Measurements from ENCODE around the gene IL17REL. TPM values are rescaled to one million over a fixed set of nuclear protein-coding genes. Genes with fewer than 3 reads are reported as not detected.

Gene IL17REL
- total RNA-seq, 3 donors from 2014 or later: 0.09 to 0.43 TPM; not detected in 1

DNA sequence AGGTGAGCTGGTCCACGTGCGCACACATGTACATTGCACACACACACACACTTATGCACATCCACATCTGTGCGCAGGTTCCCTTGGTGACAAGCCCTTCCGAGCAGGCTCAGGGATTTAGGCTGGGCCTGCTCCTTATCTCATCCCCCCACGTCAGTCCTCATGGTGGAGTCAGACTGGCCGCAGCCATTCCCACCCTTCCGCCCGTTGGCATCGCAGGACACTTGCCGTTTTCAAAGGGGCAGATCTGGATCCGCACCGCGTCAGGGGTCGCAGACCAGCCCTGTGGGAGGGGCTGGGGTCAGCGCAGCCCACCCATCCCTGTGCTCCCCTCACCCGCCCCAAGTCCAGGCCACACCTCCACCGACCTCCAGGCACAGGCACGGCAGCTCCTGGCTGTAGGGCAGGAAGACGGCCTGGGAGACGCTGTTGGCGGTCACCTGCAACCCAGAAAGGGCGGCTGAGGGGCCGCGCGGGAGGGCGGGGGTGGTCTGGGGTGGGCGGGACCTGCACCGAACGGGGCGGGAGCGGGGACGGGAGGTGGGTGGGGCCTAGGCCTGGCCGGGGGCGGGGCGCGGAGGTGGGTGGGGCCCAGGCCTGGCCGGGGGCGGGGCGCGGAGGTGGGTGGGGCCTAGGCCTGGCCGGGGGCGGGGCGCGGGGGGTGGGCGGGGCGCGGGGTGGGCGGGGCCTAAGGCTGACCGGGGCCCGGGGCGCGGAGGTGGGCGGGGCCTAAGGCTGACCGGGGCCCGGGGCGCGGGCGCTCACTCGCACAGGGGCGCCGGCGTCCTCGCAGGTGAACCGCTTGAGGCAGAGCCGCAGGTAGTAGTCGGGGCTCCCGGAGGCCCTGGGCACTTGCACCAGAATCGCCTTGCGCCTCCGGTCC is 13.3 kb downstream of the IL17REL start:
- H3K36me3 ChIP-seq (ENCODE audit: low read depth): no peaks in the 10 kb centered on the region
- peak; percentile 60 for ATAC-seq
- peak in 2 of 3 donors; percentile 61 to 72 for DNase-seq
- no peaks in the 10 kb centered on the region for H3K9me3 ChIP-seq
- H3K4me3 ChIP-seq: no peak overlapping the region
- intact Hi-C loops (cut with DNase I, micrococcal nuclease): no loop called here
- peaks cover 13% of the 10 kb centered on the region for H3K4me1 ChIP-seq (ENCODE audit: low read depth)
- TF ChIP-seq, protein P1, sequence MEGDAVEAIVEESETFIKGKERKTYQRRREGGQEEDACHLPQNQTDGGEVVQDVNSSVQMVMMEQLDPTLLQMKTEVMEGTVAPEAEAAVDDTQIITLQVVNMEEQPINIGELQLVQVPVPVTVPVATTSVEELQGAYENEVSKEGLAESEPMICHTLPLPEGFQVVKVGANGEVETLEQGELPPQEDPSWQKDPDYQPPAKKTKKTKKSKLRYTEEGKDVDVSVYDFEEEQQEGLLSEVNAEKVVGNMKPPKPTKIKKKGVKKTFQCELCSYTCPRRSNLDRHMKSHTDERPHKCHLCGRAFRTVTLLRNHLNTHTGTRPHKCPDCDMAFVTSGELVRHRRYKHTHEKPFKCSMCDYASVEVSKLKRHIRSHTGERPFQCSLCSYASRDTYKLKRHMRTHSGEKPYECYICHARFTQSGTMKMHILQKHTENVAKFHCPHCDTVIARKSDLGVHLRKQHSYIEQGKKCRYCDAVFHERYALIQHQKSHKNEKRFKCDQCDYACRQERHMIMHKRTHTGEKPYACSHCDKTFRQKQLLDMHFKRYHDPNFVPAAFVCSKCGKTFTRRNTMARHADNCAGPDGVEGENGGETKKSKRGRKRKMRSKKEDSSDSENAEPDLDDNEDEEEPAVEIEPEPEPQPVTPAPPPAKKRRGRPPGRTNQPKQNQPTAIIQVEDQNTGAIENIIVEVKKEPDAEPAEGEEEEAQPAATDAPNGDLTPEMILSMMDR (IDR thresholded peaks at IDR 0.05): no peak

DNA sequence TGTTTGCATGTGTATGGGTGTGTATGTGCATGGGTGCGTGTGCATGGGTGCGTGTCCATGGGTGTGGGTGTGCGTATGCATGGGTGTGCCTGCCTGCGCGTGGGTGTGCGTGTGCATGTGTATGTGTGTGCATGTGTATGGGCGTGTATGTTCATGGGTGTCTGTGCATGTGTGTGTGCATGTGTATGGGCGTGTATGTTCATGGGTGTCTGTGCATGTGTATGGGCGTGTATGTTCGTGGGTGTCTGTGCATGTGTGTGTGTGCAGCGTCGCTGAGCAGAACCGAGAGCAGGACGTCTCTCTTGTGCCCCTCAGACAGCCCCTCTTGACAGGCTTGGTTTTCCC is 13.9 kb downstream of the IL17REL start:
- intact Hi-C loops (cut with DNase I, micrococcal nuclease): no loop called here
- ATAC-seq (no peak), DNase-seq (no peak)
- H3K4me1 ChIP-seq (ENCODE audit: low read depth): peaks cover 13% of the 10 kb centered on the region
- TF ChIP-seq, protein P1 (IDR thresholded peaks at IDR 0.05): no peak
- H3K4me3 ChIP-seq: no peak overlapping the region
- H3K9me3 ChIP-seq: no peaks in the 10 kb centered on the region
- no peaks in the 10 kb centered on the region for H3K36me3 ChIP-seq (ENCODE audit: low read depth)

DNA sequence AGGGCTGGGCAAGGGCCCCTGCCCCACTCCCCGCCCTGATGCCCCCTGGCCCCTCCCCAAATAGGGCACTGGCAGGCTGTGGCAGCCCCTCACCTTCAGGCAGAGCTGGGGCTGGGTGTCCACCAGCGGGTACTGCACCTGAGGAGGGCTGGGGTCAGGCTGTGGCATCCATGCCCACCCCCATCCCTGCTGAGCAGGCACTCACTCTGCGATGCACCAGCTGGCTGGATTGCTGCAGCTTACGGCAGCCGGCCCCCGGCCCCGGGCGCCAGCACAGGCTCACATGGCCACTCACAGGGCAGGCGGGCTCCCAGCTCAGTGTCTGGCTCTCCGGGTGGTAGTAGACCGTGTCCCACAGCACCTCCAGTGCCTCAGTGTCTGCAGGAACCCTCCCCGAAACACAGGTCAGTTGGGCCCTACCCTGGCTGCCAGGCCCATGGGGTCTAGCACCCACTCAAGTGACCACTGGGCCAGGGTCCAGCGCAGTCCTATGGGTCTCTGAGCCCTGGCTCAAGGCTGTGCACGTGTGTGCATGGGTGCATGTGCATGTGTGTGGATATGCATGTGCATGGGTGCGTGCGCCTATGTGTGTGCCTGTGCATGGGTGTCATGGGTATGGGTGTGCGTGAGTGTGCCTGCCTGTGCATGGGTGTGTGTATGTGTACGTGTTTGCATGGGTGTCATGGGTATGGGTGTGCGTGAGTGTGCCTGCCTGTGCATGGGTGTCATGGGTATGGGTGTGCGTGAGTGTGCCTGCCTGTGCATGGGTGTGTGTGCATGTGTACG is 14.4 kb downstream of the IL17REL start:
- no peaks in the 10 kb centered on the region for H3K9me3 ChIP-seq
- no peaks in the 10 kb centered on the region for H3K36me3 ChIP-seq (ENCODE audit: low read depth)
- H3K4me3 ChIP-seq: no peak overlapping the region
- no peak for DNase-seq
- TF ChIP-seq, protein P1 (IDR thresholded peaks at IDR 0.05): no peak
- intact Hi-C loops (cut with DNase I, micrococcal nuclease): no loop called here
- H3K4me1 ChIP-seq (ENCODE audit: low read depth): peaks cover 18% of the 10 kb centered on the region
- ATAC-seq: no peak

DNA sequence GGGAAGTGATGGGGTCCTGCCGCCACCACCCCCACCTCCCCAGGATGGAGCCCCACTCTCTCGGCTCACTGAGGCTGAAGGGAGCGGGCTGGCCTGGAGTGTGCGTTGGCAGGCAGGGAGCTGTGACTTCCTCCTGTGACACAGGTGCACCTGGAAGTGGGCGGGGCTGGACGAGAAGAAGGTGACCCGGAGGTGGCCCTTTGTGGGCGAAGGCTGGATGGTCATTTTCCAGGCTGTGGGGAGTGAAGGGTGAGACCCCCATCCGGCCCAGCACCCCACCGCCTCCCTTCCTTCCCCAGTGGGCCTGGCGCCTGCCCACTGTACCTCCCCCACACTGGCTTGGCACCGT is 15.3 kb downstream of the IL17REL start:
- TF ChIP-seq, protein P1 (IDR thresholded peaks at IDR 0.05): no peak
- Histone ChIP-seq H3K9me3 (no peaks in the 10 kb centered on the region), H3K4me3 (no peak overlapping the region), H3K36me3 (ENCODE audit: low read depth) (no peaks in the 10 kb centered on the region), H3K4me1 (ENCODE audit: low read depth) (peaks cover 18% of the 10 kb centered on the region)
- DNase-seq (peak; percentile 84 to 89 (median 85)), ATAC-seq (peak; percentile 78)
- intact Hi-C loops (cut with DNase I, micrococcal nuclease): no loop called here

DNA sequence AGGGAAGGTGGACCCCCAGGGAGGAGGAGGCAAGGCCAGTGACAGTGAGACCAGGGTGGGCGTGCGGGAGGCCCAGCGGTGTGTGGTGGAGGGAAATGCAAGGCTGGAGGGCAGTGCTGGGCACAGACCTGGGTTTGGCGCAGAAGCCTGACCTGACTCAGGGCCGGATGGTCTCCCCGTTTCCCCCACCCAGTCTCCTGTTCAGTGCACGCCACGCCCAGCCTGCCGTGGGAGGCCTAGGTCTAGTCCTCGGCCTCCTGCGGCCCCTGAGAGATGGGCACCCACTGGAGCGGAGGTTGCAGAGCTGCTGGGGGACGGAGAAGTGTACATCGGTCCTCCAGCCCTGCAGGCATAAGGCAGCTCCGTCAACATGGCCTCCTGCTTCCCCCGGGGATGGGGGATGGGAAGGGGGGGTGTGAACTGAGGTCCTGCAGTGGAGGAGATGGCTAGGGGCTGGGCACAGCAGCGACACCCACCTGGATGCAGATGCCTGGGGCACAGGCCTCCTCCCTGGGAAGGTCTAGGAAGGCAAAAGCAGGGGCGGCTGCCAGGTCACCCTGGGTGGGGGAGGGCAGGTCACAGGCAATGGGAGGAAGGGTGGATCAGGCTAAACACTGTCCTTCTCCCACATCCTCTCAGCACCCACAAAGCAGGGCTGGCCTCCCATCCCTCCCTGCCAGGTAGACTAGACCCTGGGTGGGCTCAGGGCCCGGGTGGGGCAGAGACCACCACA is 15.9 kb downstream of the IL17REL start:
- peak; percentile 3 for ATAC-seq
- H3K4me3 ChIP-seq: no peak overlapping the region
- no peaks in the 10 kb centered on the region for H3K36me3 ChIP-seq (ENCODE audit: low read depth)
- peak in 2 of 3 donors; percentile 51 to 59 for DNase-seq
- H3K9me3 ChIP-seq: peaks cover under 1% of the 10 kb centered on the region
- peaks cover 18% of the 10 kb centered on the region for H3K4me1 ChIP-seq (ENCODE audit: low read depth)
- TF ChIP-seq, protein P1 (IDR thresholded peaks at IDR 0.05): no peak
- intact Hi-C loops (cut with DNase I, micrococcal nuclease): no loop called here
